Measurements from ENCODE around the gene PLCD1. TPM values are rescaled to one million over a fixed set of nuclear protein-coding genes. Genes with fewer than 3 reads are reported as not detected.

Gene PLCD1
- total and polyA plus RNA-seq, 2 of the 13 experiments (the other 11 are each of a cell fraction or from before 2014, with no cell fraction given): 10.1 to 12.4 TPM

- TF ChIP-seq ZEB1 (IDR thresholded peaks at IDR 0.05; ENCODE audit: insufficient replicate concordance, low read depth) (no peak), NFIC (IDR thresholded peaks at IDR 0.05; ENCODE audit: low read length) (no peak), SUZ12 (IDR thresholded peaks at IDR 0.05; ENCODE audit: low read depth, low read length) (no peak), SAFB2 (CRISPR knock-in tag; IDR thresholded peaks at IDR 0.05; ENCODE audit: borderline replicate concordance, low read depth) (0 out of 2 replicates have a peak, but pooled peaks have one; percentile 80), GPBP1L1 (CRISPR knock-in tag; IDR thresholded peaks at IDR 0.05) (no peak), ZNF12 (CRISPR knock-in tag; IDR thresholded peaks at IDR 0.05) (no peak), SMAD1 (CRISPR knock-in tag; IDR thresholded peaks at IDR 0.05; ENCODE audit: borderline replicate concordance, low read depth) (no peak), TFAP4 (IDR thresholded peaks at IDR 0.05; ENCODE audit: borderline replicate concordance, low read depth) (peak; percentile 9; the same call in 1 of the 2 replicates), STAT5B (CRISPR knock-in tag; IDR thresholded peaks at IDR 0.05) (no peak), SOX13 (IDR thresholded peaks at IDR 0.05) (no peak), SOX13 (CRISPR knock-in tag; conservative IDR thresholded peaks at IDR 0.05 in 1 of 2, IDR thresholded peaks at IDR 0.05 in 1 of 2) (no peak; a peak in 1 of 4 replicates), ZNF333 (CRISPR knock-in tag; IDR thresholded peaks at IDR 0.05; ENCODE audit: borderline replicate concordance) (no peak), NRL (CRISPR knock-in tag; IDR thresholded peaks at IDR 0.05; ENCODE audit: borderline replicate concordance) (no peak), ZNF567 (CRISPR knock-in tag; IDR thresholded peaks at IDR 0.05; ENCODE audit: borderline replicate concordance) (no peak), ZNF839 (CRISPR knock-in tag; IDR thresholded peaks at IDR 0.05; ENCODE audit: borderline replicate concordance) (no peak), ZNF670 (CRISPR knock-in tag; IDR thresholded peaks at IDR 0.05; ENCODE audit: borderline replicate concordance) (no peak), ZNF121 (CRISPR knock-in tag; IDR thresholded peaks at IDR 0.05) (peak; percentile 78), MNT (IDR thresholded peaks at IDR 0.05) (peak; percentile 57; the same call in 1 of the 2 replicates), XRCC5 (optimal IDR thresholded peaks at IDR 0.05; ENCODE audit: low read length) (peak; percentile 69), ZNF232 (CRISPR knock-in tag; IDR thresholded peaks at IDR 0.05; ENCODE audit: borderline replicate concordance) (no peak), ESRRA (CRISPR knock-in tag; IDR thresholded peaks at IDR 0.05; ENCODE audit: low read depth) (no peak), RBAK (CRISPR knock-in tag; IDR thresholded peaks at IDR 0.05) (no peak), NCOA2 (CRISPR knock-in tag; IDR thresholded peaks at IDR 0.05) (no peak), SCMH1 (CRISPR knock-in tag; IDR thresholded peaks at IDR 0.05; ENCODE audit: borderline replicate concordance) (no peak), JUND (CRISPR knock-in tag; IDR thresholded peaks at IDR 0.05) (0 out of 2 replicates have a peak, but pooled peaks have one; percentile 30), SMARCE1 (IDR thresholded peaks at IDR 0.05; ENCODE audit: borderline replicate concordance) (no peak)
These were observed 24.9 kb downstream of the PLCD1 start (continued) for GRCh38 chr3:38004415-38005075.

Data from HepG2 (cell line).